ENCODE measurements around the gene OPTC.

DNA sequence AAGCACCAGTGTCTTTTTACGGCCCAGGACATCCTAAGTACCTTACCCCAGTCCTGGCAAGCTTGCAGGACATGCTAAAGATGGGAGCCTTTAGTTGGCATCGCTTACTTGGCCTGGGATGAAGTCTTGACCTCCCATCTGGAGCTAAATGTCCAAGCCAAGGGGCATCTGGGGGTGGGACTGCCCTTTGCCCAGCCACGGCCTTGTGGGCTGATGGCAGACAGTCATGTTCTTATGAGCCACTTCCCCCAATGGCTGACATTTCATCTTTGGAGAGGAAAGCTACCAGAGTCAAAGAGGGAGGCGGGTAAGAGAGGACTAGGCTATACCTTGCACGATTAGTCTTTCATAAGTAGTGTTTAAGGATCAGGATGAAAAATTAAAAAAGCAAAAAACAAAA lies 32.2 kb downstream of the OPTC start:
- TF ChIP-seq, protein P1, sequence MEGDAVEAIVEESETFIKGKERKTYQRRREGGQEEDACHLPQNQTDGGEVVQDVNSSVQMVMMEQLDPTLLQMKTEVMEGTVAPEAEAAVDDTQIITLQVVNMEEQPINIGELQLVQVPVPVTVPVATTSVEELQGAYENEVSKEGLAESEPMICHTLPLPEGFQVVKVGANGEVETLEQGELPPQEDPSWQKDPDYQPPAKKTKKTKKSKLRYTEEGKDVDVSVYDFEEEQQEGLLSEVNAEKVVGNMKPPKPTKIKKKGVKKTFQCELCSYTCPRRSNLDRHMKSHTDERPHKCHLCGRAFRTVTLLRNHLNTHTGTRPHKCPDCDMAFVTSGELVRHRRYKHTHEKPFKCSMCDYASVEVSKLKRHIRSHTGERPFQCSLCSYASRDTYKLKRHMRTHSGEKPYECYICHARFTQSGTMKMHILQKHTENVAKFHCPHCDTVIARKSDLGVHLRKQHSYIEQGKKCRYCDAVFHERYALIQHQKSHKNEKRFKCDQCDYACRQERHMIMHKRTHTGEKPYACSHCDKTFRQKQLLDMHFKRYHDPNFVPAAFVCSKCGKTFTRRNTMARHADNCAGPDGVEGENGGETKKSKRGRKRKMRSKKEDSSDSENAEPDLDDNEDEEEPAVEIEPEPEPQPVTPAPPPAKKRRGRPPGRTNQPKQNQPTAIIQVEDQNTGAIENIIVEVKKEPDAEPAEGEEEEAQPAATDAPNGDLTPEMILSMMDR (IDR thresholded peaks at IDR 0.05; ENCODE audit: poor library complexity, severe bottlenecking) = no peak
- TF ChIP-seq, protein P2, sequence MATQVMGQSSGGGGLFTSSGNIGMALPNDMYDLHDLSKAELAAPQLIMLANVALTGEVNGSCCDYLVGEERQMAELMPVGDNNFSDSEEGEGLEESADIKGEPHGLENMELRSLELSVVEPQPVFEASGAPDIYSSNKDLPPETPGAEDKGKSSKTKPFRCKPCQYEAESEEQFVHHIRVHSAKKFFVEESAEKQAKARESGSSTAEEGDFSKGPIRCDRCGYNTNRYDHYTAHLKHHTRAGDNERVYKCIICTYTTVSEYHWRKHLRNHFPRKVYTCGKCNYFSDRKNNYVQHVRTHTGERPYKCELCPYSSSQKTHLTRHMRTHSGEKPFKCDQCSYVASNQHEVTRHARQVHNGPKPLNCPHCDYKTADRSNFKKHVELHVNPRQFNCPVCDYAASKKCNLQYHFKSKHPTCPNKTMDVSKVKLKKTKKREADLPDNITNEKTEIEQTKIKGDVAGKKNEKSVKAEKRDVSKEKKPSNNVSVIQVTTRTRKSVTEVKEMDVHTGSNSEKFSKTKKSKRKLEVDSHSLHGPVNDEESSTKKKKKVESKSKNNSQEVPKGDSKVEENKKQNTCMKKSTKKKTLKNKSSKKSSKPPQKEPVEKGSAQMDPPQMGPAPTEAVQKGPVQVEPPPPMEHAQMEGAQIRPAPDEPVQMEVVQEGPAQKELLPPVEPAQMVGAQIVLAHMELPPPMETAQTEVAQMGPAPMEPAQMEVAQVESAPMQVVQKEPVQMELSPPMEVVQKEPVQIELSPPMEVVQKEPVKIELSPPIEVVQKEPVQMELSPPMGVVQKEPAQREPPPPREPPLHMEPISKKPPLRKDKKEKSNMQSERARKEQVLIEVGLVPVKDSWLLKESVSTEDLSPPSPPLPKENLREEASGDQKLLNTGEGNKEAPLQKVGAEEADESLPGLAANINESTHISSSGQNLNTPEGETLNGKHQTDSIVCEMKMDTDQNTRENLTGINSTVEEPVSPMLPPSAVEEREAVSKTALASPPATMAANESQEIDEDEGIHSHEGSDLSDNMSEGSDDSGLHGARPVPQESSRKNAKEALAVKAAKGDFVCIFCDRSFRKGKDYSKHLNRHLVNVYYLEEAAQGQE (IDR thresholded peaks at IDR 0.05; ENCODE audit: borderline replicate concordance) = no peak
- TF ChIP-seq POLR2AphosphoS5 (IDR thresholded peaks at IDR 0.05) = no peak
